ENCODE results near the gene HAGHL.

GRCh38 chr16:728131-728889 is 1.4 kb downstream of the HAGHL start:
- TF ChIP-seq, protein P1, sequence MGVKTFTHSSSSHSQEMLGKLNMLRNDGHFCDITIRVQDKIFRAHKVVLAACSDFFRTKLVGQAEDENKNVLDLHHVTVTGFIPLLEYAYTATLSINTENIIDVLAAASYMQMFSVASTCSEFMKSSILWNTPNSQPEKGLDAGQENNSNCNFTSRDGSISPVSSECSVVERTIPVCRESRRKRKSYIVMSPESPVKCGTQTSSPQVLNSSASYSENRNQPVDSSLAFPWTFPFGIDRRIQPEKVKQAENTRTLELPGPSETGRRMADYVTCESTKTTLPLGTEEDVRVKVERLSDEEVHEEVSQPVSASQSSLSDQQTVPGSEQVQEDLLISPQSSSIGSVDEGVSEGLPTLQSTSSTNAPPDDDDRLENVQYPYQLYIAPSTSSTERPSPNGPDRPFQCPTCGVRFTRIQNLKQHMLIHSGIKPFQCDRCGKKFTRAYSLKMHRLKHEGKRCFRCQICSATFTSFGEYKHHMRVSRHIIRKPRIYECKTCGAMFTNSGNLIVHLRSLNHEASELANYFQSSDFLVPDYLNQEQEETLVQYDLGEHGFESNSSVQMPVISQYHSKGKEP (tag by site-specific recombination; IDR thresholded peaks at IDR 0.05), result no peak
- TF ChIP-seq ZNF776 (tag by site-specific recombination; IDR thresholded peaks at IDR 0.05; ENCODE audit: borderline replicate concordance) (no peak), ZNF16 (tag by site-specific recombination; IDR thresholded peaks at IDR 0.05; ENCODE audit: low read depth) (no peak)
- TF ChIP-seq, protein P2, sequence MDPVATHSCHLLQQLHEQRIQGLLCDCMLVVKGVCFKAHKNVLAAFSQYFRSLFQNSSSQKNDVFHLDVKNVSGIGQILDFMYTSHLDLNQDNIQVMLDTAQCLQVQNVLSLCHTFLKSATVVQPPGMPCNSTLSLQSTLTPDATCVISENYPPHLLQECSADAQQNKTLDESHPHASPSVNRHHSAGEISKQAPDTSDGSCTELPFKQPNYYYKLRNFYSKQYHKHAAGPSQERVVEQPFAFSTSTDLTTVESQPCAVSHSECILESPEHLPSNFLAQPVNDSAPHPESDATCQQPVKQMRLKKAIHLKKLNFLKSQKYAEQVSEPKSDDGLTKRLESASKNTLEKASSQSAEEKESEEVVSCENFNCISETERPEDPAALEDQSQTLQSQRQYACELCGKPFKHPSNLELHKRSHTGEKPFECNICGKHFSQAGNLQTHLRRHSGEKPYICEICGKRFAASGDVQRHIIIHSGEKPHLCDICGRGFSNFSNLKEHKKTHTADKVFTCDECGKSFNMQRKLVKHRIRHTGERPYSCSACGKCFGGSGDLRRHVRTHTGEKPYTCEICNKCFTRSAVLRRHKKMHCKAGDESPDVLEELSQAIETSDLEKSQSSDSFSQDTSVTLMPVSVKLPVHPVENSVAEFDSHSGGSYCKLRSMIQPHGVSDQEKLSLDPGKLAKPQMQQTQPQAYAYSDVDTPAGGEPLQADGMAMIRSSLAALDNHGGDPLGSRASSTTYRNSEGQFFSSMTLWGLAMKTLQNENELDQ (tag by site-specific recombination; IDR thresholded peaks at IDR 0.05; ENCODE audit: low read depth), result no peak
- TF ChIP-seq, protein P3, sequence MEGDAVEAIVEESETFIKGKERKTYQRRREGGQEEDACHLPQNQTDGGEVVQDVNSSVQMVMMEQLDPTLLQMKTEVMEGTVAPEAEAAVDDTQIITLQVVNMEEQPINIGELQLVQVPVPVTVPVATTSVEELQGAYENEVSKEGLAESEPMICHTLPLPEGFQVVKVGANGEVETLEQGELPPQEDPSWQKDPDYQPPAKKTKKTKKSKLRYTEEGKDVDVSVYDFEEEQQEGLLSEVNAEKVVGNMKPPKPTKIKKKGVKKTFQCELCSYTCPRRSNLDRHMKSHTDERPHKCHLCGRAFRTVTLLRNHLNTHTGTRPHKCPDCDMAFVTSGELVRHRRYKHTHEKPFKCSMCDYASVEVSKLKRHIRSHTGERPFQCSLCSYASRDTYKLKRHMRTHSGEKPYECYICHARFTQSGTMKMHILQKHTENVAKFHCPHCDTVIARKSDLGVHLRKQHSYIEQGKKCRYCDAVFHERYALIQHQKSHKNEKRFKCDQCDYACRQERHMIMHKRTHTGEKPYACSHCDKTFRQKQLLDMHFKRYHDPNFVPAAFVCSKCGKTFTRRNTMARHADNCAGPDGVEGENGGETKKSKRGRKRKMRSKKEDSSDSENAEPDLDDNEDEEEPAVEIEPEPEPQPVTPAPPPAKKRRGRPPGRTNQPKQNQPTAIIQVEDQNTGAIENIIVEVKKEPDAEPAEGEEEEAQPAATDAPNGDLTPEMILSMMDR (tag by site-specific recombination; IDR thresholded peaks at IDR 0.05), result no peak

All from HEK293 (cell line).